Transverse colon (tissue), 4 donors: ENCODE results near the gene RNASE1. TPM values are rescaled to one million over a fixed set of nuclear protein-coding genes. Genes with fewer than 3 reads are reported as not detected.
A peak's percentile ranks its signal among the peaks of the same experiment; 100 is the strongest.

Source experiments
- DNase-seq: peaks from one replicate; pipeline ENCODE4 v3.0.0-alpha.2; 2019
- H3K27ac ChIP-seq, 4 donors: fragments of 200-600 bp; sonication (generic); 2 replicates each; pipeline ENCODE4 v1.5.1; 2016 to 2018; ENCODE audit warnings: inconsistent platforms in 4 of 4
- H3K27me3 ChIP-seq: fragments of 200-600 bp; sonication (generic); 2 replicates; pipeline ENCODE4 v1.5.1; 2017; ENCODE audit warnings: inconsistent platforms
- H3K36me3 ChIP-seq, 4 donors: fragments of 200-600 bp; sonication (generic); 2 replicates each; pipeline ENCODE4 v1.5.1; 2017 to 2019; ENCODE audit warnings: inconsistent platforms in 4 of 4
- H3K4me1 ChIP-seq, 4 donors: fragments of 200-600 bp; sonication (generic); 2 replicates each; pipeline ENCODE4 v1.5.1; 2017 to 2020; ENCODE audit warnings: inconsistent platforms in 4 of 4
- H3K4me3 ChIP-seq, 4 donors: fragments of 200-600 bp; sonication (generic); 1 replicate in 1 of 4; 2 replicates in 3 of 4; pipeline versions ENCODE4 v1.5.1 to v1.6.1; 2017 to 2019; ENCODE audit warnings: inconsistent platforms in 4 of 4
- H3K9me3 ChIP-seq, 2 donors: fragments of 200-600 bp; sonication (generic); 2 replicates each; pipeline ENCODE4 v1.5.1; 2017 to 2019; ENCODE audit warnings: inconsistent platforms in 2 of 2
- CTCF ChIP-seq, 5 experiments: fragments of 200-600 bp in 3 of 5; fragments of 450-650 bp in 2 of 5; sonication (generic) in 3 of 5; IDR thresholded peaks; 1 replicate in 2 of 5; 2 replicates in 3 of 5; pipeline ENCODE4 v1.5.1; 2016 to 2017; ENCODE audit warnings: antibody characterized with exemption in 5 of 5, inconsistent platforms in 3 of 5, mild to moderate bottlenecking in 2 of 5, moderate library complexity in 1 of 5
- EP300 ChIP-seq: sonication (generic); formaldehyde crosslinking; IDR thresholded peaks from one replicate; pipeline ENCODE4 v1.6.1; 2017; ENCODE audit warnings: antibody characterized with exemption, low read depth
- POLR2A ChIP-seq: fragments of 450-650 bp; IDR thresholded peaks from one replicate; pipeline ENCODE4 v1.6.1; 2016; ENCODE audit warnings: antibody characterized with exemption, mild to moderate bottlenecking, moderate library complexity
- POLR2AphosphoS5 ChIP-seq, 3 donors: sonication (generic); formaldehyde crosslinking; IDR thresholded peaks; one replicate each; pipeline ENCODE4 v1.6.1; 2016; ENCODE audit warnings: antibody characterized with exemption in 3 of 3
- WGBS, 2 donors: methylation state at CpG; one replicate each; pipeline ENCODE4 v1.1.5; 2018; ENCODE audit warnings: low coverage in 1 of 2; 5-methylcytosine and 5-hydroxymethylcytosine counted together
- in situ Hi-C, 4 donors: fragments of 200-750 bp; cut with MboI; loops; one replicate each; pipeline versions ENCODE4 v1.15.0 to v1.15.1; 2017; ENCODE audit warnings: low sequenced_read_pairs in 3 of 4, low pct_ligation_motif_present in 1 of 4, low pct_unique_long_range_greater_than_20kb in 1 of 4
- intact Hi-C: fragments of 100-400 bp; cut with DNase I; formaldehyde crosslinking; loops from one replicate; pipeline ENCODE4 v1.15.1; 2023; ENCODE audit warnings: low total_unique reads
- total RNA-seq, 4 donors: library from RNA; depleted of rRNA; stranded (reverse); fragments of >200 nt; gene quantifications; one replicate each; pipeline ENCODE4 v1.1.0, GENCODE V29; 2016

The RNASE1 gene
- total RNA-seq, 4 donors from 2014 or later = 96.7 to 296 (median 177) TPM

GRCh38 chr14:20799456-20799891 lies 3.2 kb downstream of the RNASE1 start:
- TF ChIP-seq POLR2AphosphoS5 (IDR thresholded peaks at IDR 0.05) (no peak), EP300 (no peak), POLR2A (no peak), CTCF (IDR thresholded peaks at IDR 0.05) (no peak)
- peaks cover 0 to 35% (median 9%) of the 10 kb centered on the region in 4 donors for H3K4me1 ChIP-seq
- intact Hi-C loops (no loop called here), in situ Hi-C loops (no loop called here)
- WGBS, 2 donors = 24 to 40% methylated on average over 1 to 4 of the region's 4 CpGs
- DNase-seq = no peak
- H3K4me3 ChIP-seq = peak overlapping the region in 1 of 4 donors; percentile 21
- H3K27me3 ChIP-seq = no peaks in the 10 kb centered on the region
- H3K9me3 ChIP-seq = no peaks in the 10 kb centered on the region
- H3K27ac ChIP-seq = peak overlapping the region; percentile 42 to 80 (median 66)
- H3K36me3 ChIP-seq = no peaks in the 10 kb centered on the region

GRCh38 chr14:20798932-20799331 lies 3.7 kb downstream of the RNASE1 start:
- TF ChIP-seq POLR2AphosphoS5 (IDR thresholded peaks at IDR 0.05) (no peak), EP300 (no peak), POLR2A (no peak), CTCF (IDR thresholded peaks at IDR 0.05) (no peak)
- no peak overlapping the region for H3K4me3 ChIP-seq

GRCh38 chr14:20798318-20798717 lies 4.3 kb downstream of the RNASE1 start:
- intact Hi-C loops = no loop called here

More at GRCh38 chr14:20798932-20799331, 3.7 kb downstream of the RNASE1 start:
- Histone ChIP-seq H3K27me3 (no peaks in the 10 kb centered on the region), H3K27ac (peak overlapping the region; percentile 42 to 80 (median 66)), H3K9me3 (no peaks in the 10 kb centered on the region), H3K36me3 (no peaks in the 10 kb centered on the region), H3K4me1 (peaks cover 0 to 35% (median 9%) of the 10 kb centered on the region in 4 donors)
- WGBS, 2 donors = 33 to 88% methylated on average over 1 to 6 of the region's 6 CpGs
- intact Hi-C loops = no loop called here
- in situ Hi-C loops = no loop called here
- DNase-seq = no peak

GRCh38 chr14:20797164-20797563 lies 5.5 kb downstream of the RNASE1 start:
- TF ChIP-seq POLR2AphosphoS5 (IDR thresholded peaks at IDR 0.05) (no peak), CTCF (IDR thresholded peaks at IDR 0.05) (no peak), POLR2A (no peak), EP300 (no peak)

More at GRCh38 chr14:20798318-20798717, 4.3 kb downstream of the RNASE1 start:
- no peak for TF ChIP-seq POLR2A
- no peak for TF ChIP-seq CTCF (IDR thresholded peaks at IDR 0.05)
- peak in 1 of 3 donors; percentile 12 for TF ChIP-seq POLR2AphosphoS5 (IDR thresholded peaks at IDR 0.05)
- in situ Hi-C loops = no loop called here
- H3K27me3 ChIP-seq = no peaks in the 10 kb centered on the region
- H3K4me3 ChIP-seq = no peak overlapping the region
- no peak for DNase-seq
- no peaks in the 10 kb centered on the region for H3K9me3 ChIP-seq
- peaks cover 0 to 31% (median 8%) of the 10 kb centered on the region in 4 donors for H3K4me1 ChIP-seq
- 66 to 74% methylated on average over 6 to 7 of the region's 7 CpGs for WGBS, 2 donors
- no peaks in the 10 kb centered on the region for H3K36me3 ChIP-seq
- peak overlapping the region in 2 of 4 donors; percentile 42 to 80 for H3K27ac ChIP-seq

More at GRCh38 chr14:20797164-20797563, 5.5 kb downstream of the RNASE1 start:
- Histone ChIP-seq H3K4me3 (no peak overlapping the region), H3K36me3 (no peaks in the 10 kb centered on the region), H3K4me1 (peaks cover 0 to 23% (median 3%) of the 10 kb centered on the region in 4 donors), H3K9me3 (no peaks in the 10 kb centered on the region), H3K27ac (no peak overlapping the region), H3K27me3 (no peaks in the 10 kb centered on the region)
- no peak for DNase-seq
- 86 to 89% methylated on average over 1 of the region's 1 CpG for WGBS, 2 donors
- intact Hi-C loops = no loop called here
- in situ Hi-C loops = no loop called here
